ENCODE measurements around the gene PCDHA13. TPM values are rescaled to one million over a fixed set of nuclear protein-coding genes. Genes with fewer than 3 reads are reported as not detected.
"Not testable (repeated sequence)": the region's sequence is repeated elsewhere in the genome, so short reads cannot be mapped to it uniquely, and the experiment has no call there.

Gene PCDHA13
- not detected in 2 replicates for total RNA-seq (2014; rRNA removed; shearing (Covaris generic))

- DNase-seq (ENCODE audit: low spot score), result no peak
Observed at GRCh38 chr5:140881889-140882590, at the start of gene PCDHA13. PCDHA13 (plus strand) TSS chr5:140882124; CDS start chr5:140882269, 145 bp downstream.

GRCh38 chr5:140833993-140834392 is 47.9 kb upstream of the PCDHA13 start, which contains the start of gene PCDHA7:
PCDHA7 (plus strand) TSS chr5:140834269; CDS start chr5:140834384, 115 bp downstream.
- no peak for DNase-seq (ENCODE audit: low spot score)

- DNase-seq (ENCODE audit: low spot score), result not testable (repeated sequence)
Observed at GRCh38 chr5:140834439-140835008, 47.4 kb upstream of the PCDHA13 start.

GRCh38 chr5:140835622-140836510 is 46.1 kb upstream of the PCDHA13 start:
- no peak for DNase-seq (ENCODE audit: low spot score)

GRCh38 chr5:140840978-140841962 is 40.7 kb upstream of the PCDHA13 start, which contains the start of gene PCDHA8:
PCDHA8 (plus strand) TSS chr5:140841187; CDS start chr5:140841322, 135 bp downstream.
- DNase-seq (ENCODE audit: low spot score), result peak; percentile 25

- DNase-seq (ENCODE audit: low spot score), result no peak
Observed at GRCh38 chr5:140842798-140843733, 38.9 kb upstream of the PCDHA13 start.

- DNase-seq (ENCODE audit: low spot score), result not testable (repeated sequence)
Observed at GRCh38 chr5:140848139-140849102, 33.5 kb upstream of the PCDHA13 start, which contains the start of gene PCDHA9. PCDHA9 (plus strand) TSS chr5:140848382; CDS start chr5:140848496, 114 bp downstream.

- DNase-seq (ENCODE audit: low spot score), result not testable (repeated sequence)
Observed at GRCh38 chr5:140849831-140850634, 31.9 kb upstream of the PCDHA13 start.

GRCh38 chr5:140855772-140856674 is 25.9 kb upstream of the PCDHA13 start, which contains the start of gene PCDHA10:
PCDHA10 (plus strand) TSS chr5:140855897; CDS start chr5:140856049, 152 bp downstream.
- DNase-seq (ENCODE audit: low spot score), result peak; percentile 43

- no peak for DNase-seq (ENCODE audit: low spot score)
Observed at GRCh38 chr5:140857177-140857986, 24.5 kb upstream of the PCDHA13 start.

- no peak for DNase-seq (ENCODE audit: low spot score)
Observed at GRCh38 chr5:140857987-140858240, 24.0 kb upstream of the PCDHA13 start.

GRCh38 chr5:140862441-140863295 is 19.3 kb upstream of the PCDHA13 start:
- no peak for DNase-seq (ENCODE audit: low spot score)

GRCh38 chr5:140868721-140869554 is 13.0 kb upstream of the PCDHA13 start, which contains the start of gene PCDHA11:
PCDHA11 (plus strand) TSS chr5:140868957; CDS start chr5:140869104, 147 bp downstream.
- DNase-seq (ENCODE audit: low spot score), result peak; percentile 9

GRCh38 chr5:140869555-140869886 is 12.4 kb upstream of the PCDHA13 start:
- DNase-seq (ENCODE audit: low spot score), result no peak
